Epithelial cell of esophagus (primary cell): Measurements from ENCODE around the gene EPS15.
"Not testable (repeated sequence)": the region's sequence is repeated elsewhere in the genome, so short reads cannot be mapped to it uniquely, and the experiment has no call there.

Source experiments
- DNase-seq: peaks from one replicate; pipeline ENCODE4 v3.0.0; 2010; ENCODE audit warnings: low read depth
- H3K4me3 ChIP-seq: 2 replicates; pipeline ENCODE4 v1.5.1; 2011; ENCODE audit warnings: mild to moderate bottlenecking, low read length, control low read depth
- TF ChIP-seq, protein P1 (sequence below): IDR thresholded peaks from 2 replicates; pipeline ENCODE4 v1.5.1; 2011; ENCODE audit warnings: low read depth, mild to moderate bottlenecking, low read length, control low read depth, inconsistent platforms; ENCODE audit not compliant: insufficient read depth; ENCODE audit errors: missing control alignments

The EPS15 gene

DNA sequence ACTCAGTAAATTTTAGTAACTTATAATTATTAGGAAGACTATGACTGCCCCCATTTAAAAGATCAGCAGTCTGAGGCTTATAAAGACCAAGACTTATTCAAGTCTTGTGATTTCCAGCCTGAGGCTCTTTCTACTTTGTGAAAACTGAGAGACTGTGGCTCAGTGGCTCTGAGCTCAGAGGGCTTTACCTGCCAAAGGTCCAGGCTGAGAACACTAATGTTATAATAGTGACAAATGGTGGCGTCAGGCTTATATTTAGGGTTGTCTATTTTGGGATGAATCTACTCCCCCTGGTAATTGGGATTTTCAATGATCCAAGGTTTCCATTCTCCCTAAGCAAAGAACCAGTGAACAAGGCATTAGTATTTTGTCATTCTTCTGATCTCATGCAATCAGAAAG is 42.6 kb upstream of the EPS15 start:
- H3K4me3 ChIP-seq, result no peak overlapping the region
- DNase-seq, result no peak
- TF ChIP-seq, protein P1, sequence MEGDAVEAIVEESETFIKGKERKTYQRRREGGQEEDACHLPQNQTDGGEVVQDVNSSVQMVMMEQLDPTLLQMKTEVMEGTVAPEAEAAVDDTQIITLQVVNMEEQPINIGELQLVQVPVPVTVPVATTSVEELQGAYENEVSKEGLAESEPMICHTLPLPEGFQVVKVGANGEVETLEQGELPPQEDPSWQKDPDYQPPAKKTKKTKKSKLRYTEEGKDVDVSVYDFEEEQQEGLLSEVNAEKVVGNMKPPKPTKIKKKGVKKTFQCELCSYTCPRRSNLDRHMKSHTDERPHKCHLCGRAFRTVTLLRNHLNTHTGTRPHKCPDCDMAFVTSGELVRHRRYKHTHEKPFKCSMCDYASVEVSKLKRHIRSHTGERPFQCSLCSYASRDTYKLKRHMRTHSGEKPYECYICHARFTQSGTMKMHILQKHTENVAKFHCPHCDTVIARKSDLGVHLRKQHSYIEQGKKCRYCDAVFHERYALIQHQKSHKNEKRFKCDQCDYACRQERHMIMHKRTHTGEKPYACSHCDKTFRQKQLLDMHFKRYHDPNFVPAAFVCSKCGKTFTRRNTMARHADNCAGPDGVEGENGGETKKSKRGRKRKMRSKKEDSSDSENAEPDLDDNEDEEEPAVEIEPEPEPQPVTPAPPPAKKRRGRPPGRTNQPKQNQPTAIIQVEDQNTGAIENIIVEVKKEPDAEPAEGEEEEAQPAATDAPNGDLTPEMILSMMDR, result no peak

DNA sequence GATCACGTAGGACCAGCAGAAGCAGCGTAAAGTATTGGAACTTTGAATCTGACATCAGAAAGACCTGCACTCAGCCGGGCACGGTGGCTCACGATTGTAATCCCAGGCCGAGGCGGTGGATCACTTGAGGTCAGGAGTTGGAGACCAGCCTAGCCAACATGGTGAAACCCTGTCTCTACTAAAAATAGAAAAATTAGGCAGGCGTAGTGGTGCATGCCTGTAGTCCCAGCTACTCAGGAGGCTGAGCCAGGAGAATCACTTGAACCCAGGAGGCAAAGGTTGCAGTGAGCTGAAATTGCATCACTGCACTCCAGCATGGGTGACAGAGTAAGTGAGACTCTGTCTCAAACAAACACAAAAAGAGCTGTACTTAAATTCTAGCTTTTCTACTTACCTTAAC is 41.8 kb upstream of the EPS15 start:
- not testable (repeated sequence) for H3K4me3 ChIP-seq, DNase-seq

DNA sequence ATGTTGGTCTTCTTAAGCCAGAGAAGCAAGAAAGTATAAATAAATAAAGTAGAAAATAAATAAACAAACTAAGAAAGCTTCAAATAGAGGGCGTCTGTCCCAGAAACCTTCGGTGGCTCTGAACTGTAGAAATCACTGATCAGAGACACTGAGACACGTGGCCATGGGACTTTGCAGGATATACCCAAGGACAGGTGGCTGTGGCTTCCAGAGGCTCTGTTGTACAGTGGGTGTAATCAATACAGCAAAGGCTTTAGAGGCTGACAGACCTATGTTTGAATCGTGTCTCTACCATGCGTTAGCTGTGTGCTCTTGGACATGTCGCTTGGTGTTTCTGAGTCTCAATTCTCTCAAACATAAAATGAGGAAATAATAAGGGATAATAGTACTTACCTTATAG is 41.0 kb upstream of the EPS15 start:
- no peak for DNase-seq
- TF ChIP-seq, protein P1, result no peak
- no peak overlapping the region for H3K4me3 ChIP-seq

DNA sequence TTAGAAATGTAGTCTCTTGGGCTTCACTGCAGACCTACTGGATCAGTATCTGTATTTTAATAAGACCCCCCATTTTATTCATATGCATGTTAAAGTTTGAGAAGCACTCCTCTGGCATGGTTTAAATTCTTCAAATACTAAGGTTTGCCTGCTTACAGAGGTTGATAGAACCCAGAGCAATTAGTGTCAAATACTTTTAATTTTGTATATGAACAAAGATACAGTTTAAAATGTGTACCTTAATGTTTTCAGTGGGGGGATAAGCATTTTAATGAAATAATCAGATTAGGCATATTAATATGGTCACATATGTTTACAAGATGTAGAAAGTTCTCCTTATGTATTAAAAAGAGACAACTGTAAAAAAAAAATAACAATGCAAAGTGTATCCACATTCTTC is 40.4 kb upstream of the EPS15 start:
- TF ChIP-seq, protein P1, result no peak
- no peak for DNase-seq
- no peak overlapping the region for H3K4me3 ChIP-seq

DNA sequence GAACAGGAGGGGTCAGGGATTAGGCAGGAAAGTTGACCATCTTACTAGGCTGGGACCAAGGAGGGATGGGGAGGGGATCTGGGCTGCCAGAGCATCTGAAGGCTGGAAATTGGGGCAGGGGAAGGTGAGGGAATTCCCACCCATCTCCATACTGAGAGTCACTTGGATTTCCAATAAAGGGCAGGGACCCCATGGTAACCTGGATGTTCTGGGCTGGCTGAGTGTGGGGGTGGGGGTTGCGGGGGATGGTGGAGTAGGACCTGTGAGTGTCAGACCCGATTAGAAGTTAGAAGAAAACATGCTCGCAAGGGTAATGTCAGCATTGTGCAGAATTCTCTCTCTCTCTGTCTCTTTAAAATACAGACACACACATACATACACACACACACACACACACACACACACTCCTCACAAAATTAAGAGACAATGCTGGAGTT is 40.0 kb upstream of the EPS15 start:
- TF ChIP-seq, protein P1, result no peak
- H3K4me3 ChIP-seq, result no peak overlapping the region

DNA sequence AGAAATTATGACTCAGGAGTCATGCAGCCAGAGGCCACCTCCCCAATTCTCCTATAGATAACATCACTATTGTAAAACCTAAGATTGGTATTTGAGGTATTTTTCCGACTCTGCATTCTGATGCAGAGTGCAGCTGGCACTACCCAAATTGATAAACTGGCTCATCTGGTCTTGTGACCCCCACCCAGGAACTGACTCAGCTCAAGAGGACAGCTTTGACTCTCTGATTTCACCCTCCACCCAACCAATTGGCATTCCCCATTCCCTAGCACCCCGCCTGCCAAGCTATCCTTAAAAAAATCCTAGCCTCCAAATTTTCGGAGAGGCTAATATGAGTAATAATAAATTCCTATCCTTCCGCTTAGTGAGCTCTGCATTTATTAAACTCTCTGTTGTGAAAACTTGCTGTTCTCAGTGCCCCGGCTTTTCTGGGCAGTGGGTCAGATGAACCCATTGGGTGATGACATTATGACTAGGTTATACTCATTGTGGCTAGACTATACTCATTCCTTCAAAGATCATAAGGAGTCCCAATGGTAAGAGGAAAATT is 39.4 kb upstream of the EPS15 start:
- no peak overlapping the region for H3K4me3 ChIP-seq
- DNase-seq, result peak; percentile 91

More for the DNA sequence above, 40.0 kb upstream of the EPS15 start:
- DNase-seq, result no peak

DNA sequence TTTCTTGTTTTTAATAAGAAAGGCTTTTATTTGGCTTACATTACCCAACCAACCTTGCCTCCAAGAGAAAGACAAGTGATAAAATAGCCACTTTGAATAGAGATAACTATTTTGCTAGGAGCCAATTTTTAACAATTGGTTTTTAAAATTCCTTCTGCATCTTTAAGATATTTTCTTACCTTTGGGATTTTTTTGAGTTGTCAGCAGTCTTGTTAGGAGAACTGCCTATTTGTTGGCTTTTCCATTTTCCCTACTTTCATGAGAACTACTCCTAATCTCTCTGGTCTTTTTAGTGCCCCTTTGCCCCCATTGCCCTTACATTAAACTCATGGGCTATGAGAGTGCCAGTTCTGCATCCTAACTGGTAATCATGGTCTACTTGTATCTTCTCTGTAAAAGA is 38.1 kb upstream of the EPS15 start:
- no peak for DNase-seq
- TF ChIP-seq, protein P1, result no peak
- H3K4me3 ChIP-seq, result no peak overlapping the region

More for the DNA sequence above, 39.4 kb upstream of the EPS15 start:
- TF ChIP-seq, protein P1, result no peak
